Measurements from ENCODE around the gene CUTC. TPM values are rescaled to one million over a fixed set of nuclear protein-coding genes. Genes with fewer than 3 reads are reported as not detected.
A peak's percentile ranks its signal among the peaks of the same experiment; 100 is the strongest.

The CUTC gene
- total RNA-seq, 1 donor from 2014 or later: 14.0 TPM

GRCh38 chr10:99784727-99785441, 52.9 kb downstream of the CUTC start:
- no peak for ATAC-seq

- ATAC-seq: peak; percentile 54
These were observed 53.6 kb downstream of the CUTC start for GRCh38 chr10:99785646-99786045.

DNA sequence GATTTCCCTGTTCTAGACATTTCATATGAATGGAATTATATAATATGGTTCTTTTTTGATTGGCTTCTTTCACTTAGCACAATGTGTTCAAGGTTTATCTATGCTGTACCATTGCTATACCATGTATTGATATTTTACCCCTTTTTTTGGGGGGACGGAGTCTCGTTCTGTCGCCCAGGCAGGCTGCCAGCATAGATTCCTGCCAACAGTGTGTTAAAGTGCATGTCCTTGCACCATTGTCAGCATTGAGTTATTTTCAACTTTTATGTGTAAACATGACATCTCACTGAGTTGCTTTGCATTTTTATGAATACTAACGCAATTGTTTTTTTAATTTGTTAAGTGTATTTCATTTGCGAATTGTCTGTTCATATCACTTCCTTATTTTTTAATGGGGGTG, 55.3 kb downstream of the CUTC start:
- no peak for ATAC-seq

DNA sequence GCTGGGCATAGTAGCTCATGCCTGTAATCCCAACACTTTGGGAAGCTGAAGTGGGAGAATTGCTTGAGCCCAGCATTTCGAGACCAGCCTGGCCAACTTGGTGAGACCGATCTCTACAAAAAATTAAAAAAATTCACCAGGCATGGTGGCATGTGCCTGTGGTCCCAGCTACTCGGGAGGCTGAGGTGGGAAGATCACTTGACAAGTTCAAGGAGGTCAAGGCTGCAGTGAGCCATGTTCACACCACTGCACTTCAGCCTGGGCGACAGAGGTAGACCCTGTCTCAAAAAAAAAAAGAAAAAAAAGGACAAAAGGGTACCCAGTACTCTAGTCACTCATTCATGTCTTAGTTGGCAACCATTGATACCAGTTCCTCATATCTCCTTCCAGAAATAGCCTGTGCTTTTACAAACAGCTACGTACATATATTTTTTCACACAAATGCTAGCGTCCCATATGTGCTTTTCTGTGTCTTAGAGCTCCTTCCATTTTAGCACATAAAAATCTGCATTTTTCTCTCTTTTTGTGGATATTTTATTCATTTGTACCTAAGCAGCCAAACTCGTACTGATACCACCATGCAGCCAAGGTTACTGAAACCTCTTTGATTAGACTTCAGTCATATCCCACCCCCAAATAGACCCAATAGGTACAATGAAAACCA, 55.9 kb downstream of the CUTC start:
- ATAC-seq: no peak

DNA sequence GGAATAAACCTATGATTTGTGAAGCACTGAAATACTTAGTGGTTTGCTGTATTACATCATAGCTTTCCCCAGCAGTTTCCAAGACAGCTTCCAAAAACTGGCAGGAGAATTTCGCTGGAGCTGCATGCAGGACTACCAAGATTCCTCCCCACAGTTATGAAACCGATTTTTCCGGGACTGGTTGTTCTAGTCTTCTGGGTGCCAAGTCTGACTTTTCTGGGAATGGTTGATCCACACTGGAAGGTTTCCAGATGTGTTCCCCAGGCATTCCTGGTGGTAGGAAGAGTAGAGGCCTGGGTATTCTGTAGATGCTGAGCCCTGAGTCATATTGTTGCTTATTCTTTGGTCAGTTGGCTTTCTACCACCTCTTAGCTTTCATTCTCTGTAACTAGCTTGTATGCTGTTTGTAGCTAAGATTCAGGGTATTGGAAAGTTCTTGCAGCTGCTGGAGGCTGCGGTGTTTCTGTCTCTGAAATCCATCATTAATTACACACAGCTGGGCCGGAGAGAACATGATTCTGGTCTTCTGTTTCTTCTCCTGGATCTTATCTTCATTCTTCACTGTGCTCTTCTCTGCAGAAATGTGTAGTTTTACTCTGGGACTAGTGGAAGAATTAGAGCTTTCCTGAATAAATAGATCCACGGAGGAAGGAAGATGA, 56.7 kb downstream of the CUTC start:
- no peak for ATAC-seq

DNA sequence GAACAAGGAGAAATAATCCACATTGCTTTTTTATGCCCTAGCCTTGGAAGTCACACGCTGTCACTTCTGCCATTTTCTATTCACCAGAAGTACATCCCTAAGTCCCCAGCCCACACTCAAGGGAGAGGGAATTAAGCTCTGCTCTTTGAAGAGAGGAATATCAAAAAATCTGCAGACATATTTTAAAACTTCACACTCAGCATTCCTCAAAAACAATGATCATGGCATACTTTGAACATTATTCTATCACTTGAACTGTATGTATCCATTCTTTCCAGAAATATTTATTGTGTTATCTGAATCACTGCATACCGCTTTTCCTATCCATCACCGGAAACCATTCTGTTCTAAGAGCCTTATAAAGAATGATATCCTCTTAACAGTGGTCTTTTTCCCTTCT, 59.8 kb downstream of the CUTC start:
- no peak for ATAC-seq

GRCh38 chr10:99793819-99794218, 61.8 kb downstream of the CUTC start:
- no peak for ATAC-seq

GRCh38 chr10:99796928-99797327, 64.9 kb downstream of the CUTC start:
- ATAC-seq: no peak

DNA sequence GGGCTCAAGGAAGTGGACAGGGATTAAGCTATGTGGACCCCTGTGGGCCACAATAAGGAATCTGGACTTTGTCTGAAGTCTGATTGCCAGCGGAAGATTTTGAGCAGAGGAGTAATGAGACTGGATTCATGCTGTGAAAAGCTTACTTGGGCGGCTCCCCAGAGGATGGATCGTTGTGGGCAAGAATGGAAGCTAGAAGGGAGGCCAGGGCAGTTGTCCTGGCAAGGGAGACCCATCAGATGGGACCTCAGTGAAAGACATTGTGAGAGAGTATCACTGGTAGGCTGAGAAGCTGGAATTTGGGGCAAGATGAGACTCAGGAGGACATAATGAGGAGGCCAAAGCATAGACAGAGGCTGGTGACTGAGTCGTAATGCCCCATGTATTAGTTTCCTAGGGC, 66.0 kb downstream of the CUTC start:
- no peak for ATAC-seq

GRCh38 chr10:99798920-99799319, 66.9 kb downstream of the CUTC start:
- ATAC-seq: no peak

DNA sequence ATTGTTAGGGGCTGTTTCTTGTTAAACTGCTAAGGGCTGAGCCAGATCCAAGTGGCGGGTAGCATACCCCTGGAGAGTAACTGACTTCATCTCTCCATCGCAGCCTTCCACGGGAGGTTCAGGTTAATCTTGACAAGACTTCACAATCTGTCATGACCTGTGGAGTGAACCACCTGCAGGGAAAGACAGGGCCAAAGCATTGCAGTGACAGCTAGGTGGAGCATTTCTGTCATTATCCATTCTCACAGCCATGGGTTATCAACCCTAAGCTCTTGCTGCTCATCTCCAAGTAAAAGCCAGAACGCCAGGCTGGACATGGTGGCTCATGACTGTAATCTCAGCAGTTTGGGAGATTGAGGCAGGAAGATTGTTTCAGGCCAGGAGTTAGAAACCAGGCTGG, 67.6 kb downstream of the CUTC start:
- ATAC-seq: no peak

- ATAC-seq: no peak
These were observed 72.4 kb downstream of the CUTC start for GRCh38 chr10:99804471-99804870.

DNA sequence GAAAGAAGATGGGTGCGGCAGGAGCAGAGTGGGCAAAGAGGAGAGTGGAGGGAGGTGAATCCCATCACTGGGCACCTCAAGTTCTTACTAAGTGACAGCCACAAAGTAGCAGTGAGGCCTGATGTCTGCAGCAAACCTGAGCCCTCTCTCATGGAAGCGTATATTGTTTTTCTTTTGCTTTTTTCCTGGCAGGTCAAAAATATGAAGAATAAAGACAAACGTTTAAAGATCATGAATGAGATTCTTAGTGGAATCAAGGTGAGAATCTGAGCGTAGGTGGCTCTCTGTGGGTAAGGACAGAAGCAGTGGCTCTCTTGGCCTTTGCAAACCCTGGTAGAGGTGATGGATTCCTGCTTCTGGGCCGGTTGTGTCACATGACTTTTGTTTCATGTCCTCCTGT, 73.2 kb downstream of the CUTC start:
- no peak for ATAC-seq

Other genes starting within 250 kb of the CUTC start
- gene NKX2-3, start 199.3 kb upstream of the CUTC start, total RNA-seq: 0.12 TPM
- gene SLC25A28, start 111.8 kb upstream of the CUTC start, total RNA-seq: 35.8 TPM
- 16.0 TPM for gene ENTPD7, start 72.7 kb upstream of the CUTC start, total RNA-seq
- gene COX15, start 107 bp upstream of the CUTC start, total RNA-seq: 28.5 TPM
- 0.36 TPM for gene ABCC2, start 50.4 kb downstream of the CUTC start, total RNA-seq